AG09319 (cell line): ENCODE results near the gene ADAMTSL1.

Experiments
- DNase-seq: peaks from one replicate; pipeline ENCODE4 v3.0.0-alpha.2; 2010; ENCODE audit warnings: low read depth; ENCODE audit errors: extremely low read depth
- CTCF ChIP-seq: IDR thresholded peaks from 2 replicates; pipeline ENCODE4 v1.5.1; 2011; ENCODE audit warnings: low read depth, mild to moderate bottlenecking, inconsistent platforms, low read length, moderate library complexity

The ADAMTSL1 gene

GRCh38 chr9:18855656-18856055, 381.7 kb downstream of the ADAMTSL1 start:
- no peak for DNase-seq
- TF ChIP-seq CTCF, result no peak

- DNase-seq, result no peak
- TF ChIP-seq CTCF, result no peak
These were observed 383.4 kb downstream of the ADAMTSL1 start for GRCh38 chr9:18857334-18857733.

- TF ChIP-seq CTCF, result no peak
- peak; percentile 16 for DNase-seq
These were observed 383.8 kb downstream of the ADAMTSL1 start for GRCh38 chr9:18857769-18858168.

GRCh38 chr9:18861609-18862544, 387.9 kb downstream of the ADAMTSL1 start:
- peak; percentile 11 for DNase-seq

GRCh38 chr9:18863791-18864190, 389.8 kb downstream of the ADAMTSL1 start:
- DNase-seq, result no peak
- no peak for TF ChIP-seq CTCF

More at GRCh38 chr9:18861609-18862544, 387.9 kb downstream of the ADAMTSL1 start:
- TF ChIP-seq CTCF, result peak; percentile 16

- TF ChIP-seq CTCF, result no peak
- DNase-seq, result no peak
These were observed 390.6 kb downstream of the ADAMTSL1 start for GRCh38 chr9:18864516-18864915.

GRCh38 chr9:18865542-18865941, 391.6 kb downstream of the ADAMTSL1 start:
- DNase-seq, result no peak
- TF ChIP-seq CTCF, result no peak
